DMS53 (cell line): Measurements from ENCODE around the gene RDH13.

ENCODE experiments used
- DNase-seq: peaks from one replicate; lab custom pipeline; 2025; lab: John Stamatoyannopoulos, UW

Gene RDH13

DNA sequence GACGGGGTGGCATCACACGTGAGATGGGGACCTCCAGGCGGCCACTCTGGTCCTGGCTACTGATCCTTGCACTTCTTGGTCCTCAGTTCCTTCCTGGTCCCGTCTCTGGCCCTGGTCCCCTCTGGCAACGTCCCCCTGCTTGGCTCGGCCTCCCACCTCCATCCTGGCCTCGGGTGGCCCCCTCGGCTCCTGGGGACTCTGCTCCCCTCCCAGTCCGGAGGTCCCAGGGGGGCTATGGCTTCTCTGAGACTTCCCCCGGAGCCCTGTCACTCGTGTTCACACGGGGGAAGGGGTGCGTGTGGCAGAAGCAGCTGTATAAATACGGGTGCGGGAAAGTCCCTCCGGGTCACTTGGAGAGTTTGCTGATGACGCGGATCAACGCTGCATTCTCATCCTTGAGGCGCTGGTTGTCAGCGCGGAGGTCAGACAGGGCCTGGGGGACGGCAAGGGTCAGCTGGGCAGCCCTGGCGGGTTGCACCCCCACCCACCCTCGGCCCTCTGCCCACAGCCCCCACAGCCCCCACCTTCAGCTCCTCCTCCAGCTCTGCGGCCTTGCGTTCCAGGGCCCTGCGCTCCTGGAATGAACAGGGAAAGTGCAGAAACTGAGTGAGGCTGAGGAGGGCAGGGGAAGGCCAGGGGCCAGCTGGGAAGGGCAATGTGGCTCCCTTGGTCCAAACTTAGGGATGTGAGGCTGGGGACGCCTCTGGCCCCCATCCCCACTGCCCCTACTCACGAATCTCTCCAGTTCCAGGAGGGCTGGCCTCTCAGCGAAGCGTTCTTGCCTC, 28.4 kb upstream of the RDH13 start:
- peak; percentile 75 for DNase-seq

DNA sequence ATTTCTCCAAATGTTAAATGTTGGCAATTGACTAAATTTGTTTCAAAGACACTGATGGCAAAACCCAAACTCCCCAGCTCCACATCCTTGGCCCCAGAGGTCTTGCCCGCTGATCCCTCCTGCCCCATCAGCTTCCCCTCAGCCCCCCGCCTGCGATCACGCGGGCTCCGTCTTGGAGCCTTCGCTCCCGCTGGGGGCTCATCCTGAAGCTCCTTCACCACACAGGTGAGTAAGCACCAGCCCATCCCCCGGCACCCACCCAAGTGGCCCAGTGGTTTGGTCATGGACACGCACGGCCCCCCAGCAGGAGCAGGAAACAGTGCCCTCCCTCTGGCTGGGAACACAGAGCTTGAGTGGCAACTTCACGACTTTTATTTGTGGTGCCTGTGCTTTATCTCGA, 27.6 kb upstream of the RDH13 start:
- no peak for DNase-seq

DNA sequence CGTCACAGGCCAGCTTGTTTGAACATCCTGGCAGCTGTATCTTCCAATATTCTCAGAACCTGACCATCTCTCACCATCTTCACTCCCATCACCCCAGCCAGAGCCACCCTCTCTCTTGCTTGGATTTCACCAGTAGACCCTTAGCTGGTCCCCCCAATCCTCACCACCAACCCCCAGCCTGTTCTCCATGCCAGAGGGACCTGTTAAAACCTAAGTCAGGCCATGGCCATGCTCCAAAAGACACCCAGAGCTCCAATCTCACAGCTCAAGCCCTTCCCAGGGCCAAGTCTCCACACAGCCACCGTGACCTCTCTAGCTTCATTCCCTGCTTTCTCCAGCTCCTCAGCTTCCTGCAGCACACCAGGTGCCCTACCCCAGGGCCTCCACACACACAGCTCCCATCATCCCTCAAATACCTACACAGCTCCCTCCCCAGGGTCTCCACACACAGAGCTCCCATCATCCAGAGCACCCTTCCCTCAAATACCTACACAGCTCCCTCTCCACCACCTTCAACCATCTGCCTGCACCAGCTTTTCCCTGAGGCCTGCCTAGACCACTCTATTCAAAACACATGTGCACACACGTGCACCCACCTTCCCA, 26.5 kb upstream of the RDH13 start:
- DNase-seq, result no peak

DNA sequence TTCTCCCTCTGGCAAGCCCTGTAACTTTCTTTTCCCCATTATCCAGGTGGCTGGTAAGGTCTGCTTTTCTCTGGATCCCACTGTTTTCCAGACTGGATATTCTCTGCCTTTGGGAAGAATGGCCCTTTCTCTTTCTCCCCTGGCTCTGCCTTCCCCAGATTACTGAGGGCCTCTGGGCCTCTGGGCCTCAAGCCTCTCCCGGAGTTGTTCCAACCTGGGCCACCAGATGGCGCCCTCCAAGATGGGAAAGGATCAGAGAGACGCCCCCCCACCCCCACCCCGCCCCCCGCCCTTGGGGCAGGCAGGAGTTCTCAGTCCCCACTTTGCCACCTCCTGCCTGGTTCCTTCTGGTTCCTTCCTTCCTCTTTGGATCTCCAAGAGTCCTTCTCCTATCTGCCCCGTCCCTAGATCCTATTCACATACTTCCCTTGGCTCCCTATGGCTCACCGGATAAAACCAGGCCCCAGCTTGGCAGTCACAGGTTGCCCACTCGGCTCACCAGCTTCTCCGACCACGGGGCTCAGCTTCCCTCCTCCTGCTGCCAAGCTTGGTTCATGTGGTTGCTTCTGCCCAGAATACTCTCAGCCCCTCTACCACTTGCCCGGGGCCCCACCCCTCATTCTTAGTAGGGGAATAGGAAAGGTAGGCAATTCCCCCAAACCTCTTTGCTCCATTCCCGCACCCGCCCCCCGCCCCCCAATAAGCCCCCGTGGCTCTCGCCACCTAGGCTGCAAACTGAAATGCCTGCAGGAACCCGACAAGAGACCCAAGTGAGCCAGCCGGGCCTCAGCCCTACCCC, 25.8 kb upstream of the RDH13 start:
- peak; percentile 84 for DNase-seq

DNA sequence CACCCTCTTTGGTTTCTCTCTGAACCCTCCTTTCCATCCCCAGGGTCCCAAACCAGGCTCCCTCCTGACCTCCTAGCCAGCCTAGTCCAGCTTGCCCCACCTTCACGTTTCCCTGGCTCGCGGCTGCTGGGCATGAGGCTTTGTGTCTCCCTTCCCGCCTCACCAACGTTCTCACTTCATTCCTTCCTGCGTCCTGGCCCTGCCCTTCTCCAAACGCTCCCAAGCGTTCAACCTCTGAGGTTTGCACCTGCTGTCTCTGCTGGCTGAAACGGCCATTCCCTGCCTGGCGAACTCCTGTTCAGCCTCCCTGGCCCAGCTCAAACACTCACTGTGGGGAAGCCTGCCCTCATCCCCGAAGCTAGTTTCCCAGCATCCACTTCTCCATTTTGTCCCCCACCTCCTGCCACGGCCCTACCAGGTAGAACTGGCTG, 25.1 kb upstream of the RDH13 start:
- DNase-seq, result peak; percentile 74

DNA sequence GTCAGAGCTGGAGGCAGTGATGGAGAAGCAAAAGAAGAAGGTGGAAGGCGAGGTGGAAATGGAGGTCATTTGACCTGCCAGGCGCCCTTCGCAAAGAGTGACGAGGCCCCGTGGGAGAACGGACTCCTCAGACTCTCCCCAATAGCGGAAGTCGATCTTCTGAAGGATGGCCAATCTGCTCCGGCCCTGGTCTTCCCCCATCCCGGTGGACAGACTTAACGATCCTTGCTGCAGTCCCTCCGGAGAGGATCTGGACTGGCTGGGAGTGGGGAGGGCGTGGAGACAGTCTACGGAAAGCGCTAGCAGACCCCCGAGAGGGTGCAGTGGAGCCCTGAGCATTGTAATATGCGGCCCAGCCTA, 24.6 kb upstream of the RDH13 start:
- DNase-seq, result peak; percentile 53

DNA sequence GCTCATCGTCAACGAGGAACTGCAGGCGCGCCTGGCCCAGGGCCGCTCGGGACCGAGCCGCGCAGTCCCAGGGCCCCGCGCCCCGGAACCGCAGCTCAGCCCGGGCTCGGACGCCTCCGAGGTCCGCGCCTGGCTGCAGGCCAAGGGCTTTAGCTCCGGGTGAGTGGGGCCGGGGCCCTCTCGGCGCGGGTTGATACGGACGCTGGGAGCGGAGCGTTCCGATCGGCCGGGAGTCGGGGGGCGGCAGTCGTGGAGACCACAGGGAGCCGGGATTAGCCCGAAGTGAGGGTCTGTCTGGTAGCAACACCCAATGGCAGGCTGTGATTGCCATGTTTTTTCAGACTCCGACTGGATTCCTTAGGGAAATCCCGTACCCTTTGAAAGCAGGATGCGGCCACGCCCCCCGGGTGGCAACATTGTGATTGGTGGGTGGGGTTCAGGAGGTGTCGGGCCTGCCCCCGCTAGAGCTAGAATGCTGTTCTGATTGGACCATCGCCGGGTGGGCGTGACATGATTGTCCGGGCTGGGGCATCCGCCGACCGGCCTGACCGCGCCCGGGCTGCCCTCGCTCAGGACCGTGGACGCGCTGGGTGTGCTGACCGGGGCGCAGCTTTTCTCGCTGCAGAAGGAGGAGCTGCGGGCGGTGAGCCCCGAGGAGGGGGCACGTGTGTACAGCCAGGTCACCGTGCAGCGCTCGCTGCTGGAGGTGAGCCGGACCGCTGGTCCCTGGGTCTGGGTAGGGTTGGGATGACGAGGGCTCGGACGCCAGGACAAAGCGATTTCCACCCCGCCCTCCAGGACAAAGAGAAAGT, 24.0 kb upstream of the RDH13 start:
- peak; percentile 86 for DNase-seq

DNA sequence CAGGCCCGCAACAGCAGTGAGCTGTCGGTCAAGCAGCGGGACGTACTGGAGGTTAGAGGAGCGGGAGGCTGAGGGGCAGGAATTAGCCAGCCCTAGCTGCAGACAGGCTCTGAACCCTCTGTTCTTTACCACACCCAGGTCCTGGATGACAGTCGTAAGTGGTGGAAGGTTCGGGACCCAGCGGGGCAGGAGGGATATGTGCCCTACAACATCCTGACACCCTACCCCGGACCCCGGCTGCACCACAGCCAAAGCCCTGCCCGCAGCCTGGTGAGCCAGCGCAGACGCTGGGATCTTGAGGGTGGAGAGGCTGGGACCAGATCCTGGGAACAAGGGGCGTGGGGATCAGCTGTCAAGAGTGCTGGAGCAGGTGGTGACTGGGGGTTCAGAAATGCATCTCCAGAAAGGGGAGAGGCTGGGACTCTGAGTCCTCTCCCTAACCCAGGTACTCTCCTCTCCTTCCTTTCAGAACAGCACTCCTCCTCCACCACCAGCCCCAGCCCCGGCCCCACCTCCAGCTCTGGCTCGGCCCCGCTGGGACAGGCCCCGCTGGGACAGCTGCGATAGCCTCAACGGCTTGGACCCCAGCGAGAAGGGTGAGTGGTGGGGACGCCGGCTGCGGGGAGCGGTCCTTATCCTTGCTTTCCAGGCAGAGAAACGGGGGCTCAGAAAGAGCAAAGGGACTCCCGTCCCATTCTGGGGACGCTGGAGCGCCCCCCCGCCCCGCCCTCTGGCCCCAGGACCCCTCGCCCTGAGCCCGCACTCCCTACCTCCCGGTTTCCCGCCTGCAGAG, 23.2 kb upstream of the RDH13 start:
- DNase-seq, result no peak

DNA sequence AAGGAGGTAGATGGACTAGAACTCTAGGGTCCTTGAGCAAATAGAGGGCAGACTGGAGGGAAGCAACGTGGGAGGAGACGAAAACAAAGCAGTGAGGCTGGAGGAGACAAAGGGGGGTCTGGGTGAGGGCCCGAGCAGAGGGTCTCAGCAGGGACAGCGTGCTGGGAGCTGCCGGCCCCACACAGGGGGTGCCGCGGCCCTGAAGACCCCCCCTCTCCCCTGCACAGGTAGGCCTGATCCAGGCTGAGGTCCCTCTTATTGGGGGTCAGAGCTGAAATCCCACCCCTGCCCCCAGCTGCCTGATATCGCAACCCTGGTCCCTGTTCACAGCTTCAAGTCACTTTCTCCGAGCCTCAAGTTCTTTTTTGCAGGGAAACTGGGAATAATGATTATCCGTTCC, 21.5 kb upstream of the RDH13 start:
- DNase-seq, result no peak

DNA sequence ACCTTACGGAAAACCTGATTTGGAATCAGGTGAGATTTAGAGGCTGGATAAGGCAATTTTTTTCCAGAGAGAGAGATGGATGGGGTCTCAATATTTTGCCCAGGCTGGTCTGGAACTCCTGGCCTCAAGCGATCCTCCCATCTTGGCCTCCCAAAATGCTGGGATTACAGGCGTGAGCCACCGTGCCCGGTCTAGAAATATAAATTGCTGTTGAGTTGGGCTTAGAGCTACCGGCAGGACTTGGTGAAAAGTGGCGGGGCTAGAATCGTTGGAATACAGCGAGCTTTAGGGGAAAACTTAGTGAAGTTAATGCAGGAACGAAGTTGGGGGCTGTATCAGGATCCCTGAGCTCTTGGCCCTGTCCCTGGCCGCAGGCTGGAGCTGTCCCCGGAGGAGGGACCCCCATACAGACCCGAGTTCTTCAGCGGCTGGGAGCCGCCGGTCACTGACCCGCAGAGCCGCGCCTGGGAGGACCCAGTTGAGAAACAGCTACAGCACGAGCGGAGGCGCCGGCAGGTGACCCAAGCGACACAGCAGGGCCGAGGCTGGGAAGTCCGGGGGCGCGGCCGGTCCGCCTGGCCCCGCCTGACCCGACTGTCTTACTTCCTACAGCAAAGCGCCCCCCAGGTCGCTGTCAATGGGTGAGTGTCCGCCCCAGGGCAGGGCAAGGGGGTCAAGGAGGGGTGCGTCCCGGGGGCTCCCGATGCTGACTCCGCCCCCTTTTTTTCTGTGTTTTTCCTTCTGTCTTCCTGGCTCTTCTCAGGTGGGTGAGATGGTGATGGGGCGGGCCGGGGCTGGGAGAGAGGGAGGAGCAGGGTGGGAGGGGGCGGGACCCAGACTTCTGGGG, 20.3 kb upstream of the RDH13 start:
- DNase-seq, result peak; percentile 48

DNA sequence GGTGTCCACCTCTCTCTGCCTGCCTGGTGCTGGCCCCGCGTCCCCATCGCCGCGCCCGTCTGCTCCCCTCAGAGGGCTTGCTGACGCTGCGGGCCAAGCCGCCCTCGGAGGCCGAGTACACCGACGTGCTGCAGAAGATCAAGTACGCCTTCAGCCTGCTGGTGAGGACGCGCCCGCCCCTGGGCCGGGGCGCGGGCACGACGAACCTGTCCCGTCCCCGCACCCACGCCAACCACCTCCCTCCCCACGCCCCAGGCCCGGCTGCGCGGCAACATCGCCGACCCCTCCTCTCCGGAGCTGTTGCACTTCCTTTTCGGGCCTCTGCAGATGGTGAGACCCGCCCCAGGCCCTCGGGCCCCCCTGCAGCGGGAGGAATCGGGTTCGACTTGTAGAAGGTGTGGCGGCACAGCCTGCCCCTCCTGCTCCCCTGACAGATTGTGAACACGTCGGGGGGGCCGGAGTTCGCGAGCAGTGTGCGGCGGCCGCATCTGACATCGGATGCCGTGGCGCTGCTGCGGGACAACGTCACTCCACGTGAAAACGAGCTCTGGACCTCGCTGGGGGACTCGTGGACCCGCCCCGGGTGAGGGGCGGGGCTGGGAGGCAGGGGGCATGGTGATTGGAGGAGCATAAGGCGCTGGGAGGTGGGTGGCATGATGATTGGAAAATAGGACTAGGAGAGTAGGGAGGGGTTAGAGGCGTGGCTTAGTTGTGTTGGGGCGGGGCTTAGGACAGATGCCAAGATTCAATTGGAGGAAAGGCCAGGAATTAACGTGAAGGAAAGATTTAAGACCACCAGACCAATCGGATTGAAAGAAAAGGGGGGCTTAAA, 19.3 kb upstream of the RDH13 start:
- peak; percentile 30 for DNase-seq

DNA sequence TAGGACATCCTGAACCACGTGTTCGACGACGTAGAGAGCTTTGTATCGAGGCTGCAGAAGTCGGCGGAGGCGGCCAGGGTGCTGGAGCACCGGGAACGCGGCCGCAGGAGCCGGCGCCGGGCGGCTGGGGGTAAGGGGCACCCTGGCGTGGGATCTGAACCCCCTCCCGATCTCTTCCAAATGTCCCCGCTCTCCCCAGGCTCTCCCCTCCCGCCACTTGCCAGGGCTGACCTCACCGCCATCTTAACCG, 18.7 kb upstream of the RDH13 start:
- DNase-seq, result no peak

DNA sequence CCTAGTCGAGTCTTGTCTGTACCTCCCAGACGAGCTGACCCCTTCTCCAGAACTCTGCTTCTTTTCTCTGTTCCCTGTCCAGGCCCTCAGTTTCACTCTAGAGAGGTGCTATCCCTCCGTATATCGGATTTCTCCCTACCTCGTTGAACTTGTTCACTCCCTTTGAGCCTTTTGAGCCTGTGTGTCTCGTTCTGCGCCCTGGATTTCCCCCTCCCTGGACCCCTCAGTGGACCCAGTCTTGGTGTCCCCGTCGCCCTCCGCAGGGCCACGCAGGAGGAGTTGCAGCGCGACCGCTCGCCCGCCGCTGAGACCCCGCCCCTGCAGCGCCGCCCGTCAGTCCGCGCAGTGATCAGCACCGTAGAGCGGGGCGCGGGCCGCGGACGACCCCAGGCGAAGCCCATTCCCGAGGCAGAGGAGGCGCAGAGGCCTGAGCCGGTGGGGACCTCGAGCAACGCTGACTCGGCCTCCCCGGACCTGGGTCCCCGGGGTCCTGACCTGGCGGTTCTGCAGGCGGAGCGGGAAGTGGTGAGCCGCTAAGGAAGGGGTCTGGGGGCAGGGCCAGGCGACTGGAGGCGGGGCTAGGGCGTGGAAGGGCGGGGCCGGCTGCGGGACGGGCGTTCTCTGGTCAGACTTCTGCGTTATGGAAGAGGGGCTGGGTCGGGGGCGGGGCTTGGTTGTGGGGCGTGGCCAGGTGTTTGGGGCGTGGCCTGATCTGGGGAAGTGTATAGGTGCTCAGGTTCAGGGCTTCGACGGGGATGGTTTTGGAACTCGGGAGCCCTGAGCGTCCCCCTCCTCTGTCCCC, 18.2 kb upstream of the RDH13 start:
- DNase-seq, result peak; percentile 82

DNA sequence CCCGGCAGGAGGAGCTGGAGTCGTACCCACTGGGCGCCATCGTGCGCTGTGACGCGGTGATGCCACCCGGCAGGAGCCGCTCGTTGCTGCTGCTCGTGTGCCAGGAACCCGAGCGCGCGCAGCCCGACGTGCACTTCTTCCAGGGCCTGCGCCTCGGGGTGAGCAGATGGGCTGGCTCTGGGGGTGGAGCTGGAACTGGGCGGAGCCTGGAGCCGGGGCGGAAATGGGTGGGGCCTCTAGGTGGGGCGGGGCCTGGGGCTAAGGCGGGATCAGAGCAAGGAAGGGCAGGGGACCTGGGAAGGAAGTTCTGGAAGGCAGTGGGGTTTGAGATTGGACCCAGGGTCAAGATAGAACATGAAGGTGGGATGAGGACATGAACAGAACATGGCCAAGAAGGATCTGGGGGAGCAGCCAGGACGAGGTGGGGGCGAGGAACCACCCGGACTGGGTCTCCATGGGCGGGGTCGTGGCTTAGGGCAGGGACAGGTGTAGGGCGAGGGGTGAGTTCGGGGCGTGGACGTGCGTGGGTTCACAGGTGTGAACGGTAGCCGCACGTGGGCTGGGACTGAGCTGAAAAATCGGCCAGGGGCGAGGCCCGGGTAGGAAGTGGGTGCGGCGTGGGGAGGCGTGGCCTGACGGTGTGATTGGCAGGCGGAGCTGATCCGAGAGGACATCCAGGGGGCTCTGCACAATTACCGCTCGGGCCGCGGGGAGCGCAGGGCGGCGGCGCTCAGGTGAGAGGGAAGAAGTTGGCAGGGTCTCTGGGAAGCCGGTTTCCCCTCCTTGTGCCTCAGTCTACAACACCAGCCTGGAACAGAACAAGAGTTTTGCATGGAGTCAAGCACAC, 17.4 kb upstream of the RDH13 start:
- DNase-seq, result peak; percentile 93

DNA sequence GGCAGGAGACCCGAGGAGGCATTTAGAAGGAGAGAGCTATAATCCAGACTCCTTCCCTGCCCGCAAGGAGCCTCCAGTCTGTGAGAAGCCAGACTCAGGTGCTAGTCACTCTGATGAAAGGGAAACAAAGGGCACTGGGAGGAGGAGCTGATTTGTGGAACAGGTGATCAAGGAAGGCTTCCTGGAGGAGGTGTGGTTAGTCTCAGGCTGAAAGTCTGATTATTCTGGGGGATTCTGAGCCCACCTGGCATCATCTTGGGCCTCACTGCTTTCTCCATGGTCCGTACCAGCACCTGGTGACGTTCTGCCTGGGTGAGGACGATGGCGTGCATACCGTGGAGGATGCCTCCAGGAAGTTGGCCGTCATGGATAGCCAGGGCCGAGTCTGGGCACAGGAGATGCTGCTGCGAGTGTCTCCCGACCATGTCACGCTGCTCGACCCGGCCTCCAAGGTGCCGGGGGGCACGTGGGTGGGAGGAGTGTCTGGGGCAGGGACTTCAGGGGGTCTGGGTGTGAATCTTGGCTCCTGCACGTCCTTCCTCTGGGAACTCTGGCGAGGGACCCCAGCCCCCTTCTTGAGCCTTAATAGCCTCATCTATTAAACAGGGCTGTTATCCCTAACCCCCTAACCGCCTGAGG, 16.6 kb upstream of the RDH13 start:
- peak; percentile 39 for DNase-seq

DNA sequence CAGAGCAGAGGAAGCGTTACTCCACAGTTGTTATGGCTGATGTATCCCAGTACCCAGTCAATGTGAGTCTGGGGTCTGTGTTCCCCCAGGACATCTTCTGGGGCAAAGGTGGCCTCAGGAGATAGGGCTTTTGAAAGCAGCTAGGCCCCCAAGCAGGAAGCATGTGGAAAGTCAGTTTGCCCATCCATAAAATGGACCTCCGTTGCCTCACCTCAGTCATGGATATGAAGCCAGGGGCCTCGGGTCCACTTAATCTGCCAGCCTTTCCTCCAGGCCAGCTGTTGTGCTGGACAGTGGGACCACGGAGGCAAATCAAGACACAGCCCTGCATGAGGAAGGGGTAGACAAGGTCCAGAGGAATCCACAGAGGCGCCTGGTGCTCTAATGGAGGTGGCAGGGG, 16.0 kb upstream of the RDH13 start:
- no peak for DNase-seq

DNA sequence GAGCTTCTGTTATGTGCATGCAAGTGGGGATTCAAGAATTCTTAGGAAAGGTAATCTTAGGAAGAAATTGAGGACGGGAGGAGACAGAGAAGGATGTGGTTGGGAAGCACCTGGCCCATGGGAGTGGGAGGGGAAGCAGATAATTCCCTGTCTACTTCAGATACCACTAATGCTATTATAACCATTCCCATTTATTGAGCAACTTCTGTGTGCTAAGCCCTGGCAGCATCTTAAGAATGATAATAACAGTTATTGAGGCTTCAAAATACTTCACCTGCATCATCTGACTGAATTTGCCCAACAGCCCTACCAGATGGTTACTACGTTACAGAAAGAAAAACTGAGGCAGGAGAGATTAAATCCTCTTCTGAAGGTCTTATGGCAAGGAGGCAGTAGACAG, 14.2 kb upstream of the RDH13 start:
- no peak for DNase-seq

DNA sequence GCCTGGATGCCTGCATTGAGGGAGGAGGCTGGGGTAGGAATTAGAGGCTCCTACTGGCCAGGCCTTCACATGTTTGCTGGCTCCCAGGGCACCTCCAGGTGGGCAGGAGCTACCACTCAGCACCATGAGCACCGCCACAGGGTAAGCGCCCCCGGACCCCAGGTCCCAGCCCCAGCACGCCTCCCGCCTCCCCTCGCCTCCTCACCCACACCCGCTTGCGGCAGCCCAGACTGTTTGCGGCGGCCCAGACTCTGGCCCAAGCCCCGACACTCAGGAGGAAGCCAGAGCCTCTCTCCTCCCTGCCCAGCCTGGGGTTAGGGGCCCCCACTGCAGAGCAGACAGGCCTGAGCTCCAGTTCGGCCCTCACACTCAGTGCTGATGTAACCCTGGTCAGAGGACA, 13.4 kb upstream of the RDH13 start:
- DNase-seq, result no peak
